Measurements from ENCODE around the gene TBC1D26.
"Not testable (repeated sequence)": the region's sequence is repeated elsewhere in the genome, so short reads cannot be mapped to it uniquely, and the experiment has no call there.

The TBC1D26 gene

DNA sequence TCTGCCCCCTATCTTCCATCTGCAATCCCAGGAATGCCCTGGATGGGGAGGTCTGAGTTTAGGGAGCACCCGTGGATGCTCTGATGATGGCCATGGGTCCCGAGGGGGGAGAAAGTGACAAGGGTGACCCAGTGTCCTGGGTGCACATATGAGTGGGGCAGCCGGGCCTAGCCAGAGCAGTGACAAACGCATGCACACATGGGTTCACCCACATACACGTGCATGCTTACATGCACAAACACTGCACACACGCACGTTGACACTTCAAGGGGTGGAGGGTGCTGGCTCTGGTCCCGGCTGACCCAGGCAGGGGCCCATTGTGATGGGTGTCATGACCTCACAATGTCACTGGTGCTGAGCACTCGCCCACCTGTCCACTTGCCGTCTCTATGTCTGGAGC lies at the start of gene TBC1D26:
Gene TBC1D26, plus strand, starts transcription at position 384 of the 400 bp plus-strand sequence. CDS start 3,066 bp downstream, outside the sequence.
- not testable (repeated sequence) for DNase-seq (ENCODE audit: low read depth, low spot score)

DNA sequence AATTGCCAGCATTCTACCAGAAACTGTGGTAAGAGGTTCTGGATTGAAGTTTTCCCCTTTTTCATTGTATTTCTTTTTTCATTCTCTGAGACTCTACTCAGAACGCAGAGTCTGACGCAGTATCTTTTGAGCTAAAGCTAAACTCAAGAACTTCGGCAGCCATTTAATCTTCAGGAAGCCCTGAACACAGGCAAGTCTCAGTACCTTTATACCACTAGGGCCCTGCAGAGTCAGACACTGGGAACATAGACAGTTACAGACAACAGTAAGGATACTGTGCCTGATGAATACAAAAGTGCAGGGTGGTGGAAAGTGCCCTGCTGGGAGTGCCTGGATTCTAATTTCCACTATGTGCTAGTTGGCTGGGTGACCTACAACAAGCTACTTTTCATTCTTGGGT lies 48.9 kb upstream of the TBC1D26 start:
- DNase-seq (ENCODE audit: low read depth, low spot score): not testable (repeated sequence)

DNA sequence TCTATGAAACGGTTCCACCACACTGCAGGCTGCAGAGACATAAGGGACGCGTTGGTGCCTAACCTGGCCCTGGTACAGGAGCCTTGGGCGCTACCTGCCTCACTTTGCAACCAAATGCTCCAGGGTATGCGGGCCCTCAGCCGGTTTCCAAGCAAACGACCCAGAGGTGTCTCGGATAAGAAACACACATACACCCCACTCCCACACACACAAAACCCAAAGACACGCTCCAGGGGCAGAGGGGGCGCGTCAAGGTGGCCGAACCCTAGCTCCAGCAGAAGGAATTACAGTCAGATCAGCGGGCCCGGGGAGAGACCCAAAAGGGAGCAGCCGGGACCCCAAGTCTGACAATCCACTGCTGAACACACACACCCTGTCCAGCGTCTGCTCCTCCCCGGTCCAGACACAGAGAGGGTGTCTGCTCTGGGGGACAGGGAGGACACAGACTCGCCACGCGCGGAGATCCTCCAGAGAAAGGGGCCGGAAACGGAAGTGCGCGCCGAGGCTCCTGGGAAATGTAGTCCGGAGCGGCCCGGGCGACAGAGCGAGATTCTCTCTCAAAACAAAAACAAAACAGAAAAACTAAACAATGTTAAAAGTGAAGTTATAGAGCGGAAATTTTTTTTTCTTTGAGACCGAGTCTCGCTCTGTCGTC lies 48.1 kb upstream of the TBC1D26 start, which contains the start of gene TRIM16:
Gene TRIM16, minus strand, starts transcription at position 488 of the 655 bp plus-strand sequence. CDS start 32,702 bp downstream, outside the sequence.
- peak; percentile 72 for DNase-seq (ENCODE audit: low read depth, low spot score)

DNA sequence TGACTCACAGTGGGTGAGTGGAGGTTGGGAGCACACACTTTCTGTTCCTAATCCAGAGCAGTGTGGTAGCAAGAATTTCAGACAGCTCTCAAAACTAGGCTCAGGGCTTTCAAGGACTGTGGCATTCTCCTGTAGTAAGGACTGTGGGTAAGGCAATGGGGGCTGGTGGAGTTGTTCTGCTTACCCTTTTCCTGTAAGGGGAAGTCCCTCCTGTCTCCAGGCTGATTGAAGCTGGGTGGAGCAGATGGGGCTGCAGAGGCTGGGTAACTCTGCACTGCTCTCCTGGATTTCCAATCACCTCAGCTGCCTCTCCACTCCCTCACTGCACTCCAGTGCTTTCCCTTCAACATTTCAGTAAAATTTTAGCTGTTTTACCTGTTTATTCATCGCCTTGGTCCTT lies 44.6 kb upstream of the TBC1D26 start:
- DNase-seq (ENCODE audit: low read depth, low spot score): not testable (repeated sequence)

DNA sequence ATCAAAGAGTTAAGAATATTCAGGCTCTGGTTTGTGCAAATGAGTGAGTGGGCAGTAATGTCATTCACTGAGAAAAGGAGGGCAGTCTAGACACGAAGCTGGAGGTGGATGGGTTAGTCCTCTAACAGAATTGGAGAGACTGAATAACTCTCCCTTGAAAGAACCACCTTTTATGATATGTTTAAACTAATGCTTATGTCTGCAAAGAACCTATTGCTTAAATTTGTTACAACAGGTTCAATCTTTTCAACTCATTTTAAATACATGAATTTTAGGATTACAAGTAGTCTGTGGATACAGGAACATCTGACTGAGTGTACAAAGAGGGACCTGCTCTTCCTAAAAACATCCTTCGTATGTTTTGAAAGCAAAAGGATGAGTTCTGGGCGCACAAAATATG lies 33.1 kb upstream of the TBC1D26 start:
- DNase-seq (ENCODE audit: low read depth, low spot score): not testable (repeated sequence)

DNA sequence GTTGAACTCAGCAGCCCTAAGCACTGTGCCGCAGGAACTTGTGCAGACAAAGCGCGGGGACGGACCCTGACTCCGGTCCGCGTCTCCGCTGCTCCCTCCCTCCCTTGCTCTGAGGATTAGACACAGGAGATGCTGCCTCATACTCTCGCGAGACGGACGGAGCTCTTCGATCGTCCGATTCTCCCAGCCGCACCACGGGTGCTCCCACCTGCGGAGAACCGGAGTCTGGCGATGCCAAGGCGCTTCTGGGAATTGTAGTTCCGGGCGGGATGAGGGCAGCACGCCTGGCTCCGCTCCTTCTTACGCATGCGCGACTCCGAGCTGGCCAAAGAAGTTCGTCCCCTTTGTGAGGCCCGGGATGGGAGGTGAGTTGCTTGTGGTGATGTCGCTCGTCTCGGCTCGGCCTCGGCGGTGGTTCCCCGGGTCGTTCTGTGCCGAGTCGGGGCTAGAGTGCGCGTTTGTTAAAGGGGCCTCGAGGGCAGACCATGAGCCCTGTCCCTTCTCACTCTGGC lies 32.6 kb upstream of the TBC1D26 start, which contains the start of gene ZNF286A:
Gene ZNF286A, plus strand, starts transcription at position 340 of the 512 bp plus-strand sequence. CDS start 578 bp downstream, outside the sequence.
- peak; percentile 99 for DNase-seq (ENCODE audit: low read depth, low spot score)

DNA sequence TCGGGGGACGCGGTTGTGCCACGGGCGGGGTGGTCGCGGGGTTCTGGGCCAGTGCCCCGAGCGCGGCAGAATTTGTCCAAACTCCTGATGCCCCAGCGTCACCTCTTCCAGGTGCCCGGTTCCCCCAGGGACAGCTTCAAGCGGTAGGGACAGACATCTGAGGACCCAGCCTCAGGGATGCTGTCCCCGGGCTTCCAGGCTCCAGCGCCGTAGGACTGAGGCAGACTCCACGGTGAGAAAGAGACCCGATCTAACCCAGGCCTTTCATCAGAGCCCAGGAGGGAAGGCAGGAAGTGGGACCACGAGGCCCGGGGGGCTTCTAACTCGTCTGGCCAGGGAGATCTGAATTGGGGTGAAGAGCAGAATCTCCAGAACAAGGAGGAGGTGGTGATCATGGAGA lies 32.1 kb upstream of the TBC1D26 start:
- DNase-seq (ENCODE audit: low read depth, low spot score): not testable (repeated sequence)

DNA sequence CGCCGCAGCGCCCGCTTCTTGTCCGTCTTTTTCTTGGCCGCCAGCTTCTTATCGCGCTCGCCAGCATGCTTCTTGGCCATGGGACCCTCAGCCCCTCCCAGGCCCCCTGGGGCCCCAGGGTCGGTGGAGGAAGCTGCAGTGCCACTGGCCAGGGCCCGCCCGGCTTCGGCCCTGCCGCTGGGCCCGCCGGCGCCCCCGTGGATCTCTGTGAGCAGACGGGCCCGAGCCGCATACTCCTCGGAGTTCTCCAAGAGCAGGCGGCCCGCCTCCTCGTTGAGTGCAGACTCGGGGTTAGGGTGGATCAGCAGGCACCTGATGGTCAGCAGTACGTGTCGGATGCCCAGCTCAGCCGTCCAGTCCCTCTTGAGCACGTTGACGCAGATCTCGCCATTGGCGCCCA lies 27.8 kb upstream of the TBC1D26 start:
- not testable (repeated sequence) for DNase-seq (ENCODE audit: low read depth, low spot score)

DNA sequence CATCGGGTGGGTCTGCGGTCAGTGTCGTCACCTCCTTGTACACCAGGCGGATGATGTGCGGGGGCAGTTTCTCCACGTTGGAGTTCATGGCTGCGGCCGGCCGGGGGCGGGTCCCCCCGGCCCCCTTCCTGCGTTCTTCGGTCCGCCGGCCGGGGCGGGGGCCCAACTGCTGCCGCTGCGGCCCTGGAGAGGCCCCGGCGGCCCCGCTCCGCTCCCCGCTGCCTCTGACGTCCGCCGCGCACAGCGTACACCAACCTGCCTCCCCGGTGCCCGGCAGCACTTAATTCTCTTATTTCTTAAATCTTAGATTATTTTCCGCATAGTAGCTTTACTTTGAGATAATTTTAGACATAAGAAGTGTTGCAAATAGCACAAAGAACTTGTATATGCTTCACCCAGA lies 27.3 kb upstream of the TBC1D26 start:
- not testable (repeated sequence) for DNase-seq (ENCODE audit: low read depth, low spot score)

DNA sequence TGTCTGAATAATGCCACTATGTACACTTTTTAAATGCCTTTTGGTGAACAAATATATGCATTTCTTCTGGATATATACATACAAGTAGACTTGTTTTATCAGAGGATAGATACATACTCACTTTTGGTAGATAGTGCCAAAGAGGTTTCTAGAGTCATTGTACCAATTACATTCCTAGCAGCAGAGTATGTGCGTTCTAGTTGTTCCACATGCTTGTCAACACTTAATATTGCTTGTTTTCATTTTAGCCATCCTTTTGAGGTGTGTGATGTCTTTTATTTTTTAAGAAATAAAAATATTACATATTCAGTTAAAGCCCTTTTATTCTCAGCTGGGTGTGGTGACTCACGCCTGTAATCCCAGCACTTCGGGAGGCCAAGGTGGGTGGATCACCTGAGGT lies 23.2 kb upstream of the TBC1D26 start:
- DNase-seq (ENCODE audit: low read depth, low spot score): not testable (repeated sequence)

DNA sequence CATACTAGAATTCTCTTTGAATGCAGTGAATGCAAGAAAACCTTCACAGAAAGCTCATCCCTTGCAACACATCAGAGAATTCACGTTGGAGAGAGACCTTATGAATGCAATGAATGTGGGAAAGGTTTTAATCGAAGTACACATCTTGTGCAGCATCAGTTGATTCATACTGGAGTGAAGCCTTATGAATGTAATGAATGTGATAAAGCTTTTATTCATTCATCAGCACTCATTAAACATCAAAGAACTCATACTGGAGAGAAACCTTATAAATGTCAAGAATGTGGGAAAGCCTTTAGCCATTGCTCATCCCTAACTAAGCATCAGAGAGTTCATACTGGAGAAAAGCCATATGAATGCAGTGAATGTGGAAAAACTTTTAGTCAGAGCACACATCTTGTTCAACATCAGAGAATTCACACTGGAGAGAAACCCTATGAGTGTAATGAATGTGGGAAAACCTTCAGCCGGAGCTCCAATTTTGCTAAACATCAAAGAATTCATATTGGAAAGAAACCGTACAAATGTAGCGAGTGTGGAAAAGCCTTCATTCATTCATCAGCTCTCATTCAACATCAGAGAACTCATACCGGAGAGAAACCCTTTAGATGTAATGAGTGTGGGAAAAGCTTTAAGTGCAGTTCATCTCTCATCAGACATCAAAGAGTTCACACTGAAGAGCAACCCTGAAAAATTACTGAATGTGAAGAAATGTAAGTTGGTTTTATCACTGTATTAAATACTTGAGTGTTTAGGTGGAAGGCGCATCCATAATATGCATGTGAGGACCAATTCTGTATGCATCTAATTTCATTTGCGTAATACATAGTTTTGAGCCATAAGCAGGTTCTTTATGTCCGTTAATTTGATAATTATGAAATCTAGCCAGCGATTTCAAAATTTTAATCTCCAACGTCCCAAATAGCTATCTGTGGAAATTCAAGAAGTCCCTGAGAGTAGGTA lies 15.2 kb upstream of the TBC1D26 start:
- peak; percentile 4 for DNase-seq (ENCODE audit: low read depth, low spot score)

DNA sequence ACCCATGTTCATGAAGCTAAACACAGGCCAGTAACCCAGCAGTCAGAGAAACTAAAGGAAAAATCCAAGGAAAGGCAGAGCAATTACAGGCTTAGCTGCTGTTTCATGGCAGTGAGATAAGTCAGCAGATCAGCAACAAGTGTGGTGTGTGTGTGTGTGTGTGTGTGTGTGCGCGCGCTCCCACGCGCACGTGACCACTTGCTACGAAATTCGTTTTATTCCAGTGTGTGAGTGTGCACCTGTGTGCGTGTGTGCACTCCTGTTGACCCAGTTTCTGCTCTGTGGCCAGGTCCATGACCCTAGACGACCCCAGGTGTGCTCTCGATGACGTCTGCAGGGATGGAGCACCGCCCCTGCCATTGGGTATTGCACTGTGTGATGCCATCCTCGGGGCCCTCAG lies 1.5 kb upstream of the TBC1D26 start:
- DNase-seq (ENCODE audit: low read depth, low spot score): not testable (repeated sequence)

DNA sequence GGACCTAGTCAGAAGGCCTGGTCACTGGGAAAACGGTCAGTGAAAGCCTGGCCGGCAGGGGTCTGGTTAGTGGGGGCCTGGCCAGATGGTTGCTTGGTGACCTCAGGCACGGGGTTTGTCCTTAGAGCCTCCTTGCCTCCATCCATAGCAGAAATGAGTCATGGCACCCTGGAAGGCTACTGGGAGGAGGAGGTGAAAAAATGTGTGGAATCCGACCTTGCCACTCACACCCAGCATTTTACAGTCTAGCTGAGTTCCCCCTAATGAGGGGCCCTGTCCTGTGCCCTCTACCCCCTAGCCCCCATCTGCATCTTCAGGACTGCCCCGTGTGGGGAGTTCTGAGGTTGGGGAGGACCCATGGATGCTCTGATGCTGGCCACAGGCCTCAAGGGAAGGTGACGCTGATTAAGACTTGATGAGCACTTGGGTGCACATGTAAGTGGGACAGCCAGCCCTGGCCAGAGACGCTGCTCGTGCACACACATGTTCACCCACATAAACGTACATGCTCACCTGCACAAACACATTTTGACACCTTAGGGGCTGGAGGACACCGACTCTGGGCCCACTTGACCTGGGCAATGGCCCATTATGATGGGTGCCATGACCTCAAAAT lies 1.2 kb downstream of the TBC1D26 start:
- DNase-seq (ENCODE audit: low read depth, low spot score): not testable (repeated sequence)

DNA sequence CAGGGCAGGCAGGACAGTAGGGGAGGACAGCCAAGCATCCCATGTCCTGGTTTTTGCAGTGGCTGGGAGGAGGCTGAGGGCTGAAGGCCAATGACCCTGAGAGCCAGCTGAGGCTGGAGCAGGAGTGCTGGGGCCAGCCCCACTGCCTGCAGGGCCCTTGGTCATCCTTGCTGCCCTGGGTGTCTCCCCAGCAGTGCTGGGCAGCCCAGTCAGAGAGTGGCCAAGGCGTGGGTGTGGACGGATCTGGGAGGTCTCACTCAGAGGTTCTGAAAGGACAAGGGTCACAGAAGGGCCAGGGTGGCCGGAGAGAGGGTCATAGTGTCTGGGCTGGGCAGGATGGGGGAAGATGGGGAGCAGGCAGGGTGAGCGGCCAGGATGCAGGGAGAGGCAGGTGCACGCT lies 4.5 kb downstream of the TBC1D26 start:
- not testable (repeated sequence) for DNase-seq (ENCODE audit: low read depth, low spot score)

DNA sequence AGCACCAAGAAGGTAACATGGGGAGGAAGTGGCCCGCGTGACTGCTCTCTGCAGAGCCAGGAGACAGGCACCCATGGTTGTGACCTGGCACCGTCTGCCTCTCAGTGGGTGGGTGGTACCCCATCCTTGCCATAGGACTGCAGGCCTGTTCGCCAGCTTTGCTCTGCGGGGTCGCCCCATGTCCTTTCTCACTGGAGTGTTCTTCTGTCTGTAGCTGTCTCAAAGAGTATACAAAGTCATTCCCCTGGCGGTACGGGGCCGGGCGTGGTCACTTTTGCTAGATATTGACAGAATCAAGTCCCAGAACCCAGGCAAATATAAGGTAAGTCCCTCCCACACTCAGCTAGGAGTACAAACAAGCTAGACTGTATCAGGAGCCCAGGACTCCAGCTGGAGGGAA lies 6.0 kb downstream of the TBC1D26 start:
- DNase-seq (ENCODE audit: low read depth, low spot score): no peak

DNA sequence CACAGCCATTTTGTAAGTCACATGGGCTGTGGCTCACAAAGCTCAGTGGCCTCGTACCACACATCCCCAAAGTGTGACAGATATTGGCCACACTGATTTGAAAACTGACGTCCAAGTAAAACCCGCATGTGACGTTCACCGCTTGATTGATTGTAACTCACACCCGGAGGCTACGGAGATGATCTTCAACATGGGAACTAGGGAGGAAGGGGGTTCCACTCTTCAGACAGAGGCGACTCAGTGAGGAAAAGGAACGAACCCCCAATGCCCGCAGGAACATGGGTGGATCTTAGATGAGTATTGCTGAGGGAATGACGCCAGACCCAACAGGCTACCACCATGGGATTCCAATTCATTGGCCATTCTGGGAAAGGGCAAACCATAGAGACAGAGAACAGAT lies 7.2 kb downstream of the TBC1D26 start:
- DNase-seq (ENCODE audit: low read depth, low spot score): not testable (repeated sequence)

DNA sequence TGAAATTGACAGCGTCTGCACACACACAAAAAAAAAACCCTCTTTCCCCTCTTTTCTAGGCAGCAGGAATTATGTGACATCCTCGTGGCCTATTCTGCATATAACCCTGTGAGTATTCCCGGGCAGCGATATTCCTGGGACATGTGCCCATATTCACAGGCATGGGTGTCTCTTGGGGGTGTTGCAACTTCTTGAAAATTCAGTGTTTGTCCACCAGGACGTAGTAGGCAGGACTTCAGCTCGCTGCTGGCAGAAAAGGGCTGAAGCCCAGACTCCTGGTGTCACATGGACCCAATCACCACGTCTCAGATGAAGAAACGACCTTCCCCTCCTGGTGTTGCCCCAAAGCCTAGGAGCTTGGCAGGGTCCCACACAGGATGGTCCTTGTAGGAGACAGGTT lies 8.0 kb downstream of the TBC1D26 start:
- DNase-seq (ENCODE audit: low read depth, low spot score): not testable (repeated sequence)

DNA sequence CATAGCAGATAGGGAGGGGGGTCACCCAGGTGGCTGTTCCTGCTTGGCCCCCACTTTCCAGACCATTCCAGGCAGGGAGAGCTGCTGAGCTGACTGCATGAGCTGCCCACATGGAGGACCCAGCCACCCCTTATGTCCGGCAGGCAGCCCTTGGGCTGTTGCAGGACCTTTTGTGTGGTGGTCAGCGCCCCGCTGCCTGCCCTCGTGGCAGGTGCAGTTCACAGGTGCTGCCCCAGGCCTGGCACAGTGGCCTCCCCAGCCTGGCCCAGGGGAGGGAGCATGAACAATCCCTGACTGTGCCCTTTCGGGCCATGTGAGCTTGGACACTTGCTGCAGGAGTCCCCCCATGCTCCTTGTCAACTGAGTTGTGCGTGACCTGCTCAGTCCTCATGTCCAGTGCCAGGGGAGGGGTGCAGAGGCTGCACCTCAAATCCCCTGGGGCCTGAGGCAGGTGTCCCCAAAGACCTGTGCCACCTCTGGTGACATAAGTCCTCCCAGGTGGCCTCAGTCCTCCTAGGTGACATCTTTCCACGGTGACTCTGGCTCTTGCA lies 8.6 kb downstream of the TBC1D26 start:
- DNase-seq (ENCODE audit: low read depth, low spot score): no peak

DNA sequence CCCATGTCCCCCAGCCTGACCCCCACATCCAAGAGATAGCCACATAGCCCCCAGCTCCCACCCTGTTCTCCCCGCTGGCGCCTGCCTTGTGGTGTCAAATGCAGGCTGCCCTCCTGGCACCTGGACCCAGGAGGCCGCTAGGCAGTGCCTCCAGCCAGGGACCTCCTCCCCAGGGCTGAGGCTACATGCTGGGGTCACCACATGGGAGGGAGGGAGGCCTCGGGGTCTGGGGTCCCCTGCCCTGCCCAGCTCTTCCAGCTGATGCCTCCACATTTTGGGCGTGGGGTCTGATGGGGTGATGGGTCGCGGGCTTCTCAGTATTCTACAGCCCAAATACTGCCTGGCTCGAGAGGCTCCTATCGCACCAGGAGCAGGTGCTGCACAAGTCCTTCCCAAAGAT lies 9.5 kb downstream of the TBC1D26 start:
- no peak for DNase-seq (ENCODE audit: low read depth, low spot score)

DNA sequence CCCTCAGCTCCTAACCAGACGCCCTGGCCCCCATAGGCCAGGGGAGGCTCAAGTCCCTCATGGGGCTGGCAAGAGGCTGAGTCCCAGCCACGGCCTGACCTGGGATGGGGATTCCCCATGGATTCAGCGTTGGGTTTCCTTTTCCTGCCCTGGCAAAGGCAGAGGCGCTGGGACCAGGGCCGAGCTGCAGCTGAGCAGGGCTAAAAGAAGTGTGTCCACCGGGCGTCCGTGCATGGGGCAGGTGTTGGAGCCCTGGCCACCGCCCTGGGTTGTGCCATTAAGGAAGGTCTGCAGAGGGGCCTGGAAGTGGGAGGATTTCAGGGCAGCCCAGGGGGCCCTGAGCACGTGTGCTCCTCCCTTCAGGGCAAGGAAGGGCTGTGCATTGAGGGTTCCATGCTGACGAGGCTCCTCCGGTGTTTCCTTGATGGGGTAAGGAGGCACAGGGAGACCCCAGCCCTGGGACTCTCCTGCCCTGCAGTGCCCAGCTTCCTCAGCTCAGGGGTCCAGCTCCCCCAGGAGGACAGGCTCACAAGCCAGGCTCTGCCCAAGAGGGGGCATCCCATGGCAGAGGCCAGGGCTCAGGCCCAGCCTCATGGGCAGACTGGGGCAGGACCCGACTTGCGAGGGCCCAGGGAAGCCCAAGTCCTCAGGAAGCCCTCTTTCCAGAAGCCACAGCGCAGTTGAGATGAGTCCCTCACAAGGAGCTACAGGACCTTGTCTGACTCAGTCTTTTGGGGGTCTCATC lies 10.1 kb downstream of the TBC1D26 start:
- DNase-seq (ENCODE audit: low read depth, low spot score): no peak

DNA sequence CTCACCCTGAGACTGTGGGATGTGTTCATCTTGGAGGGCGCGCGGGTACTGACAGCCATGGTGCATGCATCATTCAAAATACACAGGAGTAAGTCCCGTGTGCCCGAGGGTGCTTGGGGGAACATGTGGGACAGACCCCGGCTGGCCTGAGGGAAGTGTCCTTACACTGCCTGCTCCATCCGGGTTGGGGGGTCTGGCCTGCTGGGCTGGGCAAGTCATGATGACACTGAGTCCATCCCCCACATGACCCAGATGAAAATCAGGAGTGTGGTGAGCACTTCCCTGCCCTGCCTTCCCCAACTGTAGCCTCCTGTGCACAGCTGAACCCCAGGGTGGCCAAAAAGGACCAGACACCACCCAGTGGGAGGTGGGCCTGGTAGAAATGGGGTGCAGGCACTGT lies 10.8 kb downstream of the TBC1D26 start:
- DNase-seq (ENCODE audit: low read depth, low spot score): no peak
